Hippocampal formation (tissue), 2 donors: Measurements from ENCODE around the gene QPCTL.
"Not testable (repeated sequence)": the region's sequence is repeated elsewhere in the genome, so short reads cannot be mapped to it uniquely, and the experiment has no call there.

Experiments used
- DNase-seq, 2 donors: peaks; one replicate each; lab custom pipeline; 2025; lab: John Stamatoyannopoulos, UW

Gene QPCTL

GRCh38 chr19:45676851-45677263, 15.6 kb upstream of the QPCTL start:
- no peak for DNase-seq

- DNase-seq, result peak in 1 of 2 donors; percentile 57
Measured at GRCh38 chr19:45677351-45678230, 14.9 kb upstream of the QPCTL start.

- DNase-seq, result peak; percentile 73 to 86
Measured at GRCh38 chr19:45681391-45682015, 11.0 kb upstream of the QPCTL start.

DNA sequence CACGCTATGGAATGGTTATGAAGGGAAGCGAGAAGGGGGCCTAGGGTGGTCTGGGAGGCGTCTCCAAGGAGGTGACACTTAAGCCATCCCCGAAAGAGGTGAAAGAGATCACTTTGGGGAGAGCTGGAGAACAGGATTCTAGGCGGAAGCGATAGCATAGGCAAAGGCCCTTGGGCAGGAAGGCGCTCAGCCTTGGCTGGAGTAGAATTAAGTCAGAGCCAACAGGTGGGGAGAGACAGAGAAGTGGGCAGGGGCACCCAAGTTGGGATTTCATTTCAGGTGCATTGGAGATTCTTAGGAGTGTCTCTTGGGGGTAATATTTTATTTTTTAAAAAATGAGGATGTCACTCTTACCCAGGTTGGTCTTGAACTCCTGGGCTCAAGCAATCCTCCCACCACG, 10.3 kb upstream of the QPCTL start:
- no peak for DNase-seq

GRCh38 chr19:45682908-45683307, 9.6 kb upstream of the QPCTL start:
- DNase-seq, result no peak

DNA sequence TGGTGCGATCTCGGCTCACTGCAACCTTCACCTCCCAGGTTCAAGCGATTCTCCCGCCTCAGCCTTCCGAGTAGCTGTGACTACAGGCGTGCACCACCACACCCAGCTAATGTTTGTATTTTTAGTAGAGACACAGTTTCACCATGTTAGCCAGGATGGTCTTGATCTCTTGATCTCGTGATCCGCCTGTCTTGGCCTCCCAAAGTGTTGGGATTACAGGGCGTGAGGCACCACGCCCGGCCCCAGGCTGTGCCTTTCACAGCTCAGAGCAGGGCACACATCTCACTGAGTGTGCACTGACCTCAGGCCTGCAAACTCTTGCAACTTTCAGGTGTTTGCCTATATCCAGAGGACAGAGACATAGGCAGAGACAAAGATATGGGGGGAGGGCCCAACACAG, 7.4 kb upstream of the QPCTL start:
- not testable (repeated sequence) for DNase-seq

DNA sequence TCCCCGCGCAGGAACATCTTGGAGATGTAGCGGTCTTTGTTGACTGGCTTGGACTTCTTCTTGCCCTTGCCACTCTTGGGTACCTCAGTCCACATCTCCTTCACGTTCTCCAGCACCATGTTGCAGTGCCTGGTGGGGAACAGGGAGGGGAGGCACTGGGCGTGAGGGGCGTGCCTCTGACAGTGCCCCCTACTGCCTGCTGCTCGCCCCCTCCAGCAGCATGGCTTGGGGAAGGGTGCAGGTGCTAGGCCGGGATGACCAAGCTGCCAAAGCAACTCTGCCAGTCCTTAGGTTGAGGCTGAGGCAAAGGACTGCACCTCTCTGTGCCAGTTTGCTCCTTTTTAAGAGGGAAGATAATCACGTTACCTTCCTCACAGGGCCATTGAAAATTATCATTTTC, 4.9 kb upstream of the QPCTL start:
- no peak for DNase-seq

GRCh38 chr19:45691516-45692186, 815 bp upstream of the QPCTL start, which contains the start of gene SNRPD2:
TSS of gene SNRPD2 (minus strand) at chr19:45691953. CDS start at chr19:45691888, 65 bp downstream.
- DNase-seq, result peak; percentile 92 to 94

- DNase-seq, result peak in 1 of 2 donors; percentile 51
Measured at GRCh38 chr19:45693106-45693788, 781 bp downstream of the QPCTL start.

- no peak for DNase-seq
Measured at GRCh38 chr19:45701676-45702075, 9.2 kb downstream of the QPCTL start.

DNA sequence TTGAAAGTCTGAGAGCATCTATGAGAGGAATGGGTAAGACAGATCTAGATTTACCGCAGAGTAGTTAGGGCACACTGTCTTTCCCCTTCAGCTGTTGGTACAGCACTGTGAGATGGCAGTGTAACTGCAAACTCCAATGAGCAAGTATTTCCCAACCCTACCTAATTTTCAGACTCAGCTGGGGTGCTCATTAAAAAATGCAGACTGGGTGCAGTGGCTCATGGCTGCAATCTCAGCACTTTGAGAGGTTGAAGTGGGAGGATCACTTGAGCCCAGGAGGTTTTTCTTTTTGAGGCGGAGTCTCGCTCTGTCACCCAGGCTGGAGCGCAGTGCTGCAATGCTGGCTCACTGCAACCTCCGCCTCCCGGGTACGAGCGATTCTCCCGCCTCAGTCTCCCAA, 12.6 kb downstream of the QPCTL start:
- no peak for DNase-seq

- no peak for DNase-seq
Measured at GRCh38 chr19:45705710-45706415, 13.4 kb downstream of the QPCTL start.

DNA sequence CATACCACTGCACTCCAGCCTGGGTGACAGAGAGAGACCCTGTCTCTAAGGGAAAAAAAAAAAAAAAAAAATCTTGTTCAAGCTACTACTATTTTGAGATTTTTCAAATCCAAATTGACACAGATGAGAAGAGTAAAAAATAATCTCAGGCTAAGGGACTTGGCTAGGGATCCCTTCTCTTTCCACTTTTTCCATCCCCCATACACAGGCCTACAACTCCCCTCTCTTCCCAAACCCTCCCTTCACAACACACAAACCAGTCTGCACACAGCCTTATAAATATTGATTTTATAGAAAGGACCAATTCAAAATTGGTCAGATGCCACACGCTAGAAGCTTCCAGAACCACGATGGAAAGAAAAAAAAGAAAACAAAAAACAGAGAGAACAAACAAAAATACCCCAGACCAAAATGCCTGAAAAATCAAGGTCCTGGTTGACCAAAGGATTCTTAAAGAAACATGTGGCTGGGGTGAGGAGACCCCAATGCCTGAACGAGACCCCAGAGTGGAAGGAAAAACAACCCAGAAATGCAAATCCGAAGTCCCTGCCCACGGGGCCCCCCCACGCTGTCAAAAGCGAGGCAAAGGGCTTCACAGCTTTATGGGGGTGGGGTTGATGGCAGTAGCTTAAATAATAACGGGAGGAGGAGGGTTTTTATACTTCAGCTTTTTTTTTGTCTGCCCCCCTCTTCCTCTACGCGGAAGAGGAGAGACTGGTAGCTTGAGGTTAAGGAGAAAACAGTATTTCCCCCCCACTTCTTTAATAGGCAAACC, 18.1 kb downstream of the QPCTL start:
- DNase-seq, result no peak

DNA sequence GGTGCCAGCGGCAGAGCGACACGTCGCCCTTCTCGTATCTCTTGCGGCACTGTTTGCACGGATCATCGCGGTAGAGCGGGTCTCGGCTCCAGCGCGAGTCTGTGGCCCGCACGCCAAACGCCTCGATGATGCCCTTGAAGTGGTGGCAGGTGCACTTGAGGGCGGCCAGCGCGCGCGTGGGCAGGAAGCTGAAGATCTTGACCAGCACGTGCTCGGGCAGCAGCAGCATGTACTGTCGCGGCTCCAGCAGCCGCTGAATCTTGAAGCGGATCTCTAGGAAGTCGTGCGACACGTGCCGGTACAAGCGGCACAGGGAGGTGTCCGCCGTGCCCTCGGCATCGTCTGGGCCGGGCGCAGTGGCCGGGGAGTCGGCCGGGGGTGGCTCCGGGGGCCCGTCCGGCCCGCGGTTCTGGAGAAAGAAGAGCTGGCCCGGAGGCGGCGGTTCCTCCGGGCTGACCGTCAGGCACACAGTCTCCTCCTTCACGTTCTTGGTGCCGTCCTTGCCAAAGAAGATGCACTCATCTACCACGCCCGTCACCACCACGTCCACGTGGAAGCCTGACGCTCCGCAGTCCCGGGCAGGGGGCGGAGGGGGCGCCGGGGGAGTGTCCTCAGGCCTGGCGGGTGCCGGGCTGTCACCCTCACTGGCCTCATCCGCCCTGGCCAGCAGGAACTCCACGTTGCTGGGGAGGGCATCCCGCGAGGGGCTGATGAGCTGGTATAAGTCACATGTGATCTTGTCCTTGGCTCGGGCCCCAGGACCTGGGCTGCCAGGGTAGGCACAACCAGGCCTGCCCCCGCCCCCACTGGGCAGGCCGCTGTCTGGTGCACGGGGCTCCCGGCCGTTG, 19.6 kb downstream of the QPCTL start:
- no peak for DNase-seq

GRCh38 chr19:45712699-45713067, 20.2 kb downstream of the QPCTL start:
- DNase-seq, result no peak

DNA sequence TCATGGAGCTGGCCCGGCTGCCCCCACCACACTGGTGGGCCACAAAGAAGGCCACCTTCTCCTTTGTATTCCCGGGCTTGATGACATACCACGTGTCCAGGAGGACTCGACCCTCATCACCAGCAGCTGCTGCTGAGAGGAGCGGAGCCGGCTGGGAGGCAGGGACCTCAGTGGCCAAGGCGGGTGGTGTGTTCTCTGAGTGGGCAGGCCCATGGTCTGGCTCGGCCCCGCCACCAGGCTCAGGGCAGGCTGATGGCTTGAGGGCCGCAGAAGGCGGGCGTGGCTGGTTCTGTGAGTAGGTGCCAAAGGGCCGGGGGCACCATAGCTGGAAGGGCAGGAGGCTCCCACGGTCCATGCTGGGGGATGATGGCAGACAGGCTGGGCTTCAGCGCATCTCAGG, 20.7 kb downstream of the QPCTL start:
- no peak for DNase-seq

- DNase-seq, result no peak
Measured at GRCh38 chr19:45715139-45715538, 22.7 kb downstream of the QPCTL start.

DNA sequence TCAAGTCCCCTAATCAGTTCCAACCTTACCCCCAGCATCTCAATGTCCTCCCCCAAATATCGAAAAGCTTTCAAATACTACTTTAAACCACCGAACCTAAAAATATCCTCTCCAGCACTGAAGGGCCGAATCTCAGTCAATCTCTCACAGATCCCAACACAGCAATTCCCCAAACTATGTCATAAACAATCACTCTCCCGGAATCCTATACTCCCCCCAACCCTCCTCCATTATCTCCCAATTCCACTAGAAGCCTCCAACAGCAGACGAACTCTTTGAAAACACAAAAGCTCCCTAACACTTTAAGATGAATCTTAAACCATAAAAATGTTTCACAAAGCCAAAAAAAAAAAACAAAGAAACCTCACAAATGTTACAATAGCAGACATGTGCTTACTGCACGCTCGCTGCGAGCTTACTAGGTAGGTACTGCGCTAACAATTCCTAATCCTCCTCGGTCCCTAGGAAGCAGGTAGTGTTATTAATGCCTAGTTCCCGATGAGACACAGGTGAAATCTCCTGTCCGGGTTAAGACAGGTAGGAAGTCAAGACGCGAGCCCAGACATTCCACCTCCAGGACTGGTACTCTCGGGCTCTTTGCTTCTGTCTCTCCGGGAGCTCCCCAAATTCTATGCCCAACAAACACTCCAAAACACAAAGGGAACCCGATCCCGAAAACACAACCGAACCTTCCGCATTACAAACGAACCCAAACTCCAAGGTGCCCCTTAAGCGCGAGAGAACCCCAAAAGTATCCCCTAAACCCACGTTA, 24.1 kb downstream of the QPCTL start:
- no peak for DNase-seq
